Hepatocyte (in vitro differentiated cells): Measurements from ENCODE around the gene MMD. TPM values are rescaled to one million over a fixed set of nuclear protein-coding genes. Genes with fewer than 3 reads are reported as not detected.

Experiments used
- DNase-seq: peaks from one replicate; pipeline ENCODE4 v3.0.0-alpha.2; 2016; ENCODE audit warnings: low spot score
- H2AFZ ChIP-seq: fragments of 200-600 bp; sonication (generic); 2 replicates; pipeline ENCODE4 v1.6.0; 2016; ENCODE audit warnings: antibody characterized with exemption, mild to moderate bottlenecking
- H3K27ac ChIP-seq: fragments of 200-600 bp; sonication (generic); 2 replicates; pipeline ENCODE4 v1.5.1; 2016; ENCODE audit warnings: mild to moderate bottlenecking
- H3K27me3 ChIP-seq: fragments of 200-600 bp; sonication (generic); 2 replicates; pipeline ENCODE4 v1.6.1; 2016
- H3K36me3 ChIP-seq: fragments of 200-600 bp; sonication (generic); replicated peaks from 2 replicates; pipeline ENCODE4 v1.5.1; 2016; ENCODE audit warnings: low read depth; ENCODE audit not compliant: insufficient read depth
- H3K4me1 ChIP-seq: fragments of 200-600 bp; sonication (generic); 2 replicates; pipeline ENCODE4 v1.5.1; 2016; ENCODE audit warnings: mild to moderate bottlenecking, moderate library complexity; ENCODE audit not compliant: insufficient read depth
- H3K4me2 ChIP-seq: fragments of 200-600 bp; sonication (generic); 2 replicates; pipeline ENCODE4 v1.6.0; 2016
- H3K4me3 ChIP-seq: fragments of 200-600 bp; sonication (generic); 2 replicates; pipeline ENCODE4 v1.5.1; 2016; ENCODE audit warnings: mild to moderate bottlenecking
- H3K79me2 ChIP-seq: fragments of 200-600 bp; sonication (generic); 2 replicates; pipeline ENCODE4 v1.6.0; 2017; ENCODE audit warnings: mild to moderate bottlenecking
- H3K9me2 ChIP-seq: fragments of 200-600 bp; sonication (generic); replicated peaks from 2 replicates; pipeline ENCODE4 v1.6.0; 2017; ENCODE audit warnings: mild to moderate bottlenecking; ENCODE audit not compliant: insufficient read depth
- H3K9me3 ChIP-seq: fragments of 200-600 bp; sonication (generic); 2 replicates; pipeline ENCODE4 v1.5.1; 2016; ENCODE audit warnings: low read depth, mild to moderate bottlenecking
- H4K20me1 ChIP-seq: fragments of 200-600 bp; sonication (generic); 2 replicates; pipeline ENCODE4 v1.6.0; 2016; ENCODE audit warnings: mild to moderate bottlenecking; ENCODE audit not compliant: insufficient read depth, poor library complexity, severe bottlenecking
- EZH2 ChIP-seq: fragments of 200-600 bp; sonication (generic); IDR thresholded peaks from 2 replicates; pipeline ENCODE4 v1.6.1; 2016; ENCODE audit warnings: antibody characterized with exemption, mild to moderate bottlenecking, borderline replicate concordance
- EZH2phosphoT487 ChIP-seq: fragments of 200-600 bp; sonication (generic); IDR thresholded peaks from one replicate; pipeline ENCODE4 v1.6.1; 2018; ENCODE audit warnings: antibody characterized with exemption, mild to moderate bottlenecking, low read depth, moderate library complexity; ENCODE audit not compliant: unreplicated experiment, severe bottlenecking
- WGBS: methylation state at CpG from one replicate; pipeline ENCODE4 v1.1.6; 2016; ENCODE audit warnings: low lambda C conversion rate; ENCODE audit errors: missing lambda C conversion rate; 5-methylcytosine and 5-hydroxymethylcytosine counted together
- polyA plus RNA-seq: library from polyadenylated mRNA; unstranded; fragments of >200 nt; fragmentation: Nextera tagmentation; extraction: Ambion mirVana; gene quantifications from 2 replicates; pipeline ENCODE4 v1.2.1, GENCODE V29; 2016
- total RNA-seq: library from RNA; depleted of rRNA; stranded (reverse); fragments of >200 nt; gene quantifications from 2 replicates; pipeline ENCODE4 v1.2.3, GENCODE V29; 2014
- TF ChIP-seq, protein P1 (sequence below): fragments of 200-600 bp; sonication (generic); IDR thresholded peaks from 2 replicates; pipeline ENCODE4 v1.5.1; 2016; ENCODE audit warnings: antibody characterized with exemption, mild to moderate bottlenecking; ENCODE audit not compliant: poor library complexity

MMD gene
- total and polyA plus RNA-seq, 2 experiments from 2014 or later: 26.9 to 29.5 TPM

DNA sequence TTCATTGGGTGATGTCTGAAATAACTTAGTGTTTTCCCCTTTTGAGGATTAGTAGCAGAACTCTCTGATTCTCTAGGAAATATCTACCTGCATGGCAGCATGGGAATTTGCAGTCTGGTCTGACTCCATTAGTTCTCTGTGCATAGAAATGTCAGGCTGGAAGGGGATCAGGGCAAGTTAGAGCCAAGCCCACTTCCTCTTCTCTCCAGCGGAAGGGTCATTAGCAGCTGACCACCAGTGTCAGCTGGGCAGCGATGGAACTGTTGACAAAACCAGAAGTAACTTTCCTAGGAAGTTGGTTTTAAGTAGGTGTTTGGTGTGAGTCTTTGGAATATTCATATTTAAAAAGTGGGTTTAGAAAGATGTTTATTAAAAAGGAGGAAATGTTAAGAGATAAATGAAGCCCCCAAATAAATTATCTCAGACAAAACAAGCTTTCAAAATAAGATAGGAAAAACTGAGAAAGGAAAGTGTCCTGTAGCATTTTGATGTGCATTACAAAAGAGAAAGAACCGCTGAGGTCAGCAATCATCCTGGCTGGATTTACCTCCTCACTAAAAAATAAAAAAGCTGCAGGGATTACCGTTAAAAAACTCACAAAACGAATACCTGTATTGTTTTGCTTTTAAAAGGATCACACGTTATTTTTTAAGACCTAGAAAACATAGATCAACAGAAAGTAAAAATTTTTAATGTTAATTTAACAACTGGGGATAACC lies 32.4 kb upstream of the MMD start:
- no peak overlapping the region for H3K4me2 ChIP-seq
- DNase-seq: no peak
- no peak for TF ChIP-seq EZH2
- TF ChIP-seq, protein P1, sequence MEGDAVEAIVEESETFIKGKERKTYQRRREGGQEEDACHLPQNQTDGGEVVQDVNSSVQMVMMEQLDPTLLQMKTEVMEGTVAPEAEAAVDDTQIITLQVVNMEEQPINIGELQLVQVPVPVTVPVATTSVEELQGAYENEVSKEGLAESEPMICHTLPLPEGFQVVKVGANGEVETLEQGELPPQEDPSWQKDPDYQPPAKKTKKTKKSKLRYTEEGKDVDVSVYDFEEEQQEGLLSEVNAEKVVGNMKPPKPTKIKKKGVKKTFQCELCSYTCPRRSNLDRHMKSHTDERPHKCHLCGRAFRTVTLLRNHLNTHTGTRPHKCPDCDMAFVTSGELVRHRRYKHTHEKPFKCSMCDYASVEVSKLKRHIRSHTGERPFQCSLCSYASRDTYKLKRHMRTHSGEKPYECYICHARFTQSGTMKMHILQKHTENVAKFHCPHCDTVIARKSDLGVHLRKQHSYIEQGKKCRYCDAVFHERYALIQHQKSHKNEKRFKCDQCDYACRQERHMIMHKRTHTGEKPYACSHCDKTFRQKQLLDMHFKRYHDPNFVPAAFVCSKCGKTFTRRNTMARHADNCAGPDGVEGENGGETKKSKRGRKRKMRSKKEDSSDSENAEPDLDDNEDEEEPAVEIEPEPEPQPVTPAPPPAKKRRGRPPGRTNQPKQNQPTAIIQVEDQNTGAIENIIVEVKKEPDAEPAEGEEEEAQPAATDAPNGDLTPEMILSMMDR: no peak
- no peak for TF ChIP-seq EZH2phosphoT487
- no peaks in the 10 kb centered on the region for H3K36me3 ChIP-seq
- H3K4me3 ChIP-seq: no peak overlapping the region
- H4K20me1 ChIP-seq: no peaks in the 10 kb centered on the region
- H3K9me3 ChIP-seq: no peaks in the 10 kb centered on the region
- no peak overlapping the region for H3K27ac ChIP-seq
- H3K79me2 ChIP-seq: no peaks in the 10 kb centered on the region
- peaks cover 52% of the 10 kb centered on the region for H3K4me1 ChIP-seq
- no peaks in the 10 kb centered on the region for H3K9me2 ChIP-seq
- H3K27me3 ChIP-seq: no peaks in the 10 kb centered on the region
- 42% methylated on average over 6 of the region's 6 CpGs for WGBS
- no peak overlapping the region for H2AFZ ChIP-seq

DNA sequence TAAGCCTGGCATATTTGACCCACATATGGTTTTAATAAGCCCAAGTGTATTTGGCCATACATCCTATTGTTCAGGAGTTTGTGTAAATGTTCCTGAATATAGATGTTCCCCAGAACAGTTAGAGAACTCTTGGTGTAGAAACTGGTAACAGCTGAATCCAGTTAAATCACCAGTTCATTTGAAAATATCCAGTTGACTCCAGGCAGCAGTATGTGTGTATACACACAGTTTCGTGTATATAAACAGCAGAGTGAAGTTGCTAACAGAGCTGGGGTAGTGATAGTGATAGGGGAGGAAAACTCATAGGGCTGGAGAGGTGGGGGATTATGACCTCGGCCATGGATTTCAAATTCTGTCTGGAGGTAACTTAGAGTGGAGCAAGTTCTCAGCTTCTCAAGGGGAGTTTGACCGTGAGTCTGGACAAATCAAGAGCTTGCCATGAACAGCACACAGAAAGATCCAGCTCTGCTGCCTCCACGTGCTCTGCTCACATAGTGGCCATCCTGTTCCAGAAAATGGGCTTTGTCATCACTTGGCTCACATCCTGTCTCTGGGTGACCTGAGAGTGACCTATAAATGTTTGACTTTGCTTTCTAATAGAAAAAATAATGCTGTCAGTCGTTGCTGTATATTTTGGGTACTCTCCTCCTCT lies 30.6 kb upstream of the MMD start:
- H4K20me1 ChIP-seq: no peaks in the 10 kb centered on the region
- TF ChIP-seq EZH2phosphoT487: no peak
- no peak for TF ChIP-seq EZH2
- TF ChIP-seq, protein P1: no peak
- H3K27ac ChIP-seq: peak overlapping the region; percentile 78
- H3K9me2 ChIP-seq: no peaks in the 10 kb centered on the region
- WGBS: 38% methylated on average over 5 of the region's 5 CpGs
- no peaks in the 10 kb centered on the region for H3K36me3 ChIP-seq
- peaks cover 59% of the 10 kb centered on the region for H3K4me1 ChIP-seq
- H3K27me3 ChIP-seq: no peaks in the 10 kb centered on the region
- H2AFZ ChIP-seq: no peak overlapping the region
- no peaks in the 10 kb centered on the region for H3K9me3 ChIP-seq
- no peaks in the 10 kb centered on the region for H3K79me2 ChIP-seq
- no peak overlapping the region for H3K4me3 ChIP-seq
- peak; percentile 48 for DNase-seq
- peak overlapping the region; percentile 10 for H3K4me2 ChIP-seq

DNA sequence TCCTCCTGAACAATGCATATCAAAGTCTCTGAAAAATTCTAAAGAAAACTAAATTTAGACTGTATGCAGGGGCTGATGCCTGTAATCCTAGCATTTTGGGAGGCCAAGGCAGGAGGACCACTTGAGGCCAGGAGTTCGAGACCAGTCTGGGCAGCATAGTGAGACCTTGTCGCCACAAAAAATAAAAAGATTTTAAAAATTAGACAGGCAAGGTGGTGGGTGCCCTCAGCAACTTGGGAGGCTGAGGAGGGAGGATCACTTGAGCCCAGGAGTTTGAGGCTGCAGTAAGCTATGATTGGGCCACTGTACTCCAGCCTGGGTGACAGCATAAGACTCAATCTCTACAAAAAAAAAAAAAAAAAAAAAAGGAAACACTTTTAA lies 30.1 kb upstream of the MMD start:
- Histone ChIP-seq H3K4me3 (no peak overlapping the region), H3K9me3 (no peaks in the 10 kb centered on the region), H3K79me2 (no peaks in the 10 kb centered on the region), H3K4me2 (no peak overlapping the region), H4K20me1 (no peaks in the 10 kb centered on the region), H3K27ac (peak overlapping the region; percentile 78), H3K9me2 (no peaks in the 10 kb centered on the region), H3K27me3 (no peaks in the 10 kb centered on the region), H2AFZ (no peak overlapping the region), H3K4me1 (peaks cover 59% of the 10 kb centered on the region), H3K36me3 (no peaks in the 10 kb centered on the region)
- no peak for DNase-seq
- WGBS: 88% methylated on average over 2 of the region's 2 CpGs
- TF ChIP-seq EZH2phosphoT487 (no peak), EZH2 (no peak)
- TF ChIP-seq, protein P1: no peak
